Mesendoderm (in vitro differentiated cells): ENCODE data around the gene SZRD1.
A peak's percentile ranks its signal among the peaks of the same experiment; 100 is the strongest.

Experiments used
- DNase-seq: peaks from one replicate; pipeline ENCODE4 v3.0.0; 2013
- H2AK5ac ChIP-seq: 2 replicates; pipeline ENCODE4 v1.6.1; 2013; ENCODE audit warnings: low read length, inconsistent platforms
- H2BK120ac ChIP-seq: 2 replicates; pipeline ENCODE4 v1.6.1; 2013; ENCODE audit warnings: low read depth, mild to moderate bottlenecking, low read length, moderate library complexity, mixed read lengths
- H2BK15ac ChIP-seq: replicated peaks from 2 replicates; pipeline ENCODE4 v1.6.1; 2013; ENCODE audit warnings: low read depth, mild to moderate bottlenecking, moderate library complexity
- H2BK5ac ChIP-seq: 2 replicates; pipeline ENCODE4 v1.6.1; 2013; ENCODE audit warnings: low read length, inconsistent platforms
- H3K18ac ChIP-seq: 2 replicates; pipeline ENCODE4 v1.6.1; 2013; ENCODE audit warnings: mild to moderate bottlenecking, low read length, mixed read lengths
- H3K23ac ChIP-seq: one replicate; pipeline ENCODE4 v1.6.1; 2013; ENCODE audit warnings: low read length
- H3K27ac ChIP-seq: 2 replicates; pipeline ENCODE4 v1.5.1; 2013; ENCODE audit warnings: low read depth, mild to moderate bottlenecking, inconsistent platforms, low read length, moderate library complexity
- H3K27me3 ChIP-seq: 2 replicates; pipeline ENCODE4 v1.6.1; 2013; ENCODE audit warnings: low read length, control low read depth, mild to moderate bottlenecking, inconsistent platforms; ENCODE audit not compliant: insufficient read depth, poor library complexity
- H3K36me3 ChIP-seq: 2 replicates; pipeline ENCODE4 v1.6.1; 2013; ENCODE audit warnings: low read length, inconsistent platforms; ENCODE audit not compliant: control insufficient read depth, insufficient read depth
- H3K4ac ChIP-seq: one replicate; pipeline ENCODE4 v1.6.1; 2013; ENCODE audit warnings: low read depth, mild to moderate bottlenecking, low read length, moderate library complexity
- H3K4me1 ChIP-seq: 2 replicates; pipeline ENCODE4 v1.6.1; 2013; ENCODE audit warnings: low read depth, low read length, inconsistent platforms; ENCODE audit not compliant: control insufficient read depth
- H3K4me2 ChIP-seq: 2 replicates; pipeline ENCODE4 v1.6.1; 2013; ENCODE audit warnings: low read length
- H3K4me3 ChIP-seq: 2 replicates; pipeline ENCODE4 v1.5.1; 2013; ENCODE audit warnings: mild to moderate bottlenecking, low read length
- H3K56ac ChIP-seq: one replicate; pipeline ENCODE4 v1.6.1; 2013; ENCODE audit warnings: low read length
- H3K79me1 ChIP-seq: 2 replicates; pipeline ENCODE4 v1.6.1; 2013; ENCODE audit warnings: low read length, inconsistent platforms
- H3K79me2 ChIP-seq: 2 replicates; pipeline ENCODE4 v1.6.1; 2013; ENCODE audit warnings: mild to moderate bottlenecking, low read length; ENCODE audit not compliant: control insufficient read depth, insufficient read depth
- H3K9ac ChIP-seq: 2 replicates; pipeline ENCODE4 v1.6.1; 2013; ENCODE audit warnings: low read length, inconsistent platforms
- H4K5ac ChIP-seq: one replicate; pipeline ENCODE4 v1.6.1; 2013; ENCODE audit warnings: low read length
- H4K8ac ChIP-seq: one replicate; pipeline ENCODE4 v1.6.1; 2013; ENCODE audit warnings: low read depth, mild to moderate bottlenecking, control low read depth, low read length, moderate library complexity
- WGBS: extraction: QIAGEN DNeasy Blood & Tissue Kit; methylation state at CpG from one replicate; pipeline ENCODE4 v1.1.7; 2013; ENCODE audit warnings: low lambda C conversion rate, missing lambda C conversion rate; ENCODE audit not compliant: insufficient coverage; ENCODE audit errors: extremely low coverage; 5-methylcytosine and 5-hydroxymethylcytosine counted together

The SZRD1 gene

GRCh38 chr1:16348414-16349182 lies 18.4 kb upstream of the SZRD1 start:
- Histone ChIP-seq H3K79me1 (peaks cover 4% of the 10 kb centered on the region), H3K27ac (no peak overlapping the region), H2BK120ac (no peak overlapping the region), H2BK5ac (no peak overlapping the region), H3K4me2 (no peak overlapping the region), H4K5ac (no peak overlapping the region), H3K18ac (no peak overlapping the region), H3K4me3 (no peak overlapping the region), H3K23ac (no peak overlapping the region), H3K79me2 (peaks cover 20% of the 10 kb centered on the region), H3K56ac (no peak overlapping the region), H3K9ac (no peak overlapping the region), H2BK15ac (no peak overlapping the region), H4K8ac (no peak overlapping the region), H3K4me1 (peaks cover 2% of the 10 kb centered on the region), H3K36me3 (no peaks in the 10 kb centered on the region), H3K27me3 (no peaks in the 10 kb centered on the region), H3K4ac (no peak overlapping the region), H2AK5ac (no peak overlapping the region)
- WGBS = no CpG with 5 or more reads among the region's 14 CpGs
- DNase-seq = peak; percentile 57

GRCh38 chr1:16349847-16350406 lies 17.1 kb upstream of the SZRD1 start:
- Histone ChIP-seq H3K4me3 (no peak overlapping the region), H3K27ac (no peak overlapping the region), H3K79me1 (peaks cover 4% of the 10 kb centered on the region), H4K5ac (no peak overlapping the region), H3K27me3 (no peaks in the 10 kb centered on the region), H3K18ac (no peak overlapping the region), H3K4me2 (no peak overlapping the region), H3K23ac (no peak overlapping the region), H3K56ac (no peak overlapping the region), H3K4ac (no peak overlapping the region), H3K79me2 (peaks cover 20% of the 10 kb centered on the region), H3K9ac (no peak overlapping the region), H4K8ac (no peak overlapping the region), H3K4me1 (peaks cover 2% of the 10 kb centered on the region), H2AK5ac (no peak overlapping the region), H3K36me3 (no peaks in the 10 kb centered on the region), H2BK5ac (no peak overlapping the region), H2BK15ac (no peak overlapping the region), H2BK120ac (no peak overlapping the region)
- WGBS = no CpG with 5 or more reads among the region's 2 CpGs
- peak; percentile 2 for DNase-seq

- Histone ChIP-seq H3K4ac (no peak overlapping the region), H2AK5ac (no peak overlapping the region), H2BK120ac (no peak overlapping the region), H3K4me1 (peaks cover 2% of the 10 kb centered on the region), H3K23ac (peak overlapping the region; percentile 31), H3K56ac (peak overlapping the region; percentile 97), H4K5ac (no peak overlapping the region), H3K36me3 (no peaks in the 10 kb centered on the region), H3K4me2 (peak overlapping the region; percentile 73), H4K8ac (no peak overlapping the region), H3K18ac (no peak overlapping the region), H3K9ac (peak overlapping the region; percentile 94), H2BK5ac (no peak overlapping the region), H3K27ac (no peak overlapping the region), H3K27me3 (no peaks in the 10 kb centered on the region), H3K4me3 (peak overlapping the region; percentile 67), H3K79me2 (peaks cover 17% of the 10 kb centered on the region), H3K79me1 (peaks cover 4% of the 10 kb centered on the region), H2BK15ac (no peak overlapping the region)
- DNase-seq = no peak
- no CpG with 5 or more reads among the region's 20 CpGs for WGBS
These were observed 15.5 kb upstream of the SZRD1 start for GRCh38 chr1:16351456-16351993.

- H3K27me3 ChIP-seq = no peaks in the 10 kb centered on the region
- no peak within 1 kb of the TSS for H4K8ac ChIP-seq
- WGBS = no CpG with 5 or more reads among the region's 81 CpGs
- peaks cover 4% of the 10 kb centered on the region for H3K79me1 ChIP-seq
- H2BK120ac ChIP-seq = peak within 1 kb of the TSS; percentile 49
- H3K36me3 ChIP-seq = no peaks in the 10 kb centered on the region
- peak within 1 kb of the TSS; percentile 97 for H3K56ac ChIP-seq
- no peak within 1 kb of the TSS for H2BK5ac ChIP-seq
- peak within 1 kb of the TSS; percentile 73 for H3K4me2 ChIP-seq
- peak within 1 kb of the TSS; percentile 67 for H3K4me3 ChIP-seq
- H2BK15ac ChIP-seq = no peak within 1 kb of the TSS
- H3K9ac ChIP-seq = peak within 1 kb of the TSS; percentile 94
- H3K18ac ChIP-seq = peak within 1 kb of the TSS; percentile 83
- peak; percentile 95 for DNase-seq
- H4K5ac ChIP-seq = no peak within 1 kb of the TSS
- peaks cover 2% of the 10 kb centered on the region for H3K4me1 ChIP-seq
- peak within 1 kb of the TSS; percentile 39 for H3K27ac ChIP-seq
- peaks cover 15% of the 10 kb centered on the region for H3K79me2 ChIP-seq
- H3K23ac ChIP-seq = peak within 1 kb of the TSS; percentile 60
- no peak within 1 kb of the TSS for H2AK5ac ChIP-seq
- peak within 1 kb of the TSS; percentile 39 for H3K4ac ChIP-seq
These were observed 14.8 kb upstream of the SZRD1 start, which contains the start of gene FBXO42 for GRCh38 chr1:16351994-16352841. Gene FBXO42, minus strand, starts transcription at chr1:16352480. Its CDS starts 37,062 bp downstream, at chr1:16315418.

- Histone ChIP-seq H3K56ac (peak overlapping the region; percentile 85), H2BK5ac (no peak overlapping the region), H3K79me1 (peaks cover 4% of the 10 kb centered on the region), H2AK5ac (no peak overlapping the region), H3K4ac (peak overlapping the region; percentile 39), H3K4me2 (peak overlapping the region; percentile 19), H3K23ac (no peak overlapping the region), H2BK120ac (peak overlapping the region; percentile 49), H3K27ac (peak overlapping the region; percentile 39), H3K36me3 (no peaks in the 10 kb centered on the region), H3K79me2 (peaks cover 15% of the 10 kb centered on the region), H3K27me3 (no peaks in the 10 kb centered on the region), H4K8ac (no peak overlapping the region), H3K4me1 (peaks cover 2% of the 10 kb centered on the region), H3K18ac (peak overlapping the region; percentile 83), H2BK15ac (no peak overlapping the region), H4K5ac (no peak overlapping the region), H3K9ac (peak overlapping the region; percentile 79), H3K4me3 (no peak overlapping the region)
- WGBS = no CpG with 5 or more reads among the region's 11 CpGs
- no peak for DNase-seq
These were observed 14.1 kb upstream of the SZRD1 start for GRCh38 chr1:16352842-16353535.
